NCI-H2196 treated with DMSO at 0.1 percent for 48 hours (cell line): ENCODE data around the gene LPIN2.

Experiments used
- DNase-seq: peaks from one replicate; lab custom pipeline; 2025; ENCODE audit not compliant: unreplicated experiment; lab: John Stamatoyannopoulos, UW

The LPIN2 gene

GRCh38 chr18:2982452-2983269 is 30.3 kb downstream of the LPIN2 start:
- no peak for DNase-seq

GRCh38 chr18:2982022-2982421 is 30.9 kb downstream of the LPIN2 start:
- DNase-seq: no peak

- DNase-seq: no peak
Measured at GRCh38 chr18:2981212-2981728, 31.7 kb downstream of the LPIN2 start.

GRCh38 chr18:2979871-2980790 is 32.8 kb downstream of the LPIN2 start:
- DNase-seq: no peak

GRCh38 chr18:2979129-2979528 is 33.8 kb downstream of the LPIN2 start:
- no peak for DNase-seq

- DNase-seq: no peak
Measured at GRCh38 chr18:2978661-2979106, 34.3 kb downstream of the LPIN2 start.

GRCh38 chr18:2978208-2978607 is 34.7 kb downstream of the LPIN2 start:
- no peak for DNase-seq

GRCh38 chr18:2976218-2977132 is 36.5 kb downstream of the LPIN2 start:
- no peak for DNase-seq

- DNase-seq: no peak
Measured at GRCh38 chr18:2974731-2975130, 38.2 kb downstream of the LPIN2 start.

GRCh38 chr18:2971741-2972552 is 41.0 kb downstream of the LPIN2 start:
- DNase-seq: no peak

- no peak for DNase-seq
Measured at GRCh38 chr18:2970772-2971659, 41.9 kb downstream of the LPIN2 start.

GRCh38 chr18:2970344-2970743 is 42.6 kb downstream of the LPIN2 start:
- DNase-seq: no peak

GRCh38 chr18:2969695-2970094 is 43.2 kb downstream of the LPIN2 start:
- no peak for DNase-seq

GRCh38 chr18:2968606-2969005 is 44.3 kb downstream of the LPIN2 start:
- DNase-seq: no peak

- DNase-seq: no peak
Measured at GRCh38 chr18:2967820-2968219, 45.1 kb downstream of the LPIN2 start.

- no peak for DNase-seq
Measured at GRCh38 chr18:2967357-2967756, 45.6 kb downstream of the LPIN2 start.

GRCh38 chr18:2966560-2966959 is 46.4 kb downstream of the LPIN2 start:
- no peak for DNase-seq

GRCh38 chr18:2965797-2966196 is 47.1 kb downstream of the LPIN2 start:
- DNase-seq: no peak
